ENCODE data around the gene STAT5A. TPM values are rescaled to one million over a fixed set of nuclear protein-coding genes. Genes with fewer than 3 reads are reported as not detected.
"Not testable (repeated sequence)": the region's sequence is repeated elsewhere in the genome, so short reads cannot be mapped to it uniquely, and the experiment has no call there.

The STAT5A gene
- total RNA-seq, 4 donors from 2014 or later, result 32.1 to 56.0 (median 45.6) TPM

GRCh38 chr17:42252597-42253550, 35.4 kb upstream of the STAT5A start:
- Histone ChIP-seq H3K4me1 (peaks cover 21% of the 10 kb centered on the region), H3K27ac (no peak overlapping the region), H3K9me3 (no peaks in the 10 kb centered on the region)

GRCh38 chr17:42253578-42253977, 34.7 kb upstream of the STAT5A start:
- Histone ChIP-seq H3K27me3 (no peaks in the 10 kb centered on the region), H3K4me3 (no peak overlapping the region), H3K36me3 (no peaks in the 10 kb centered on the region), H3K9me3 (no peaks in the 10 kb centered on the region), H3K4me1 (peaks cover 17% of the 10 kb centered on the region), H3K27ac (no peak overlapping the region)
- 97% methylated on average over 5 of the region's 5 CpGs for WGBS
- no peak for DNase-seq (ENCODE audit: low spot score in 2 of 2)
- no peak for TF ChIP-seq EP300 (IDR thresholded peaks at IDR 0.05)
- no peak for TF ChIP-seq CTCF (IDR thresholded peaks at IDR 0.05)
- no peak for TF ChIP-seq POLR2AphosphoS5 (IDR thresholded peaks at IDR 0.05)
- no peak for TF ChIP-seq POLR2A (IDR thresholded peaks at IDR 0.05)

More at GRCh38 chr17:42252597-42253550, 35.4 kb upstream of the STAT5A start:
- 40% methylated on average over 4 of the region's 4 CpGs for WGBS
- DNase-seq (ENCODE audit: low spot score in 2 of 2), result no peak
- Histone ChIP-seq H3K36me3 (no peaks in the 10 kb centered on the region), H3K27me3 (no peaks in the 10 kb centered on the region), H3K4me3 (no peak overlapping the region)
- TF ChIP-seq POLR2AphosphoS5 (IDR thresholded peaks at IDR 0.05), result no peak
- no peak for TF ChIP-seq CTCF (IDR thresholded peaks at IDR 0.05)
- TF ChIP-seq POLR2A (IDR thresholded peaks at IDR 0.05), result no peak
- no peak for TF ChIP-seq EP300 (IDR thresholded peaks at IDR 0.05)

GRCh38 chr17:42255445-42255844, 32.9 kb upstream of the STAT5A start:
- H3K4me1 ChIP-seq, result peaks cover 8% of the 10 kb centered on the region
- no peaks in the 10 kb centered on the region for H3K36me3 ChIP-seq
- DNase-seq (ENCODE audit: low spot score in 2 of 2), result no peak
- no peaks in the 10 kb centered on the region for H3K9me3 ChIP-seq
- no peak overlapping the region for H3K4me3 ChIP-seq
- no peak for TF ChIP-seq CTCF (IDR thresholded peaks at IDR 0.05)
- no peak for TF ChIP-seq EP300 (IDR thresholded peaks at IDR 0.05)
- TF ChIP-seq POLR2A (IDR thresholded peaks at IDR 0.05), result no peak
- no peak overlapping the region for H3K27ac ChIP-seq
- no peaks in the 10 kb centered on the region for H3K27me3 ChIP-seq
- 87% methylated on average over 8 of the region's 8 CpGs for WGBS

- no peak overlapping the region for H3K27ac ChIP-seq
- no peaks in the 10 kb centered on the region for H3K4me1 ChIP-seq
- H3K27me3 ChIP-seq, result no peaks in the 10 kb centered on the region
- H3K36me3 ChIP-seq, result no peaks in the 10 kb centered on the region
- no peak overlapping the region for H3K4me3 ChIP-seq
- 92% methylated on average over 6 of the region's 6 CpGs for WGBS
- no peak for DNase-seq (ENCODE audit: low spot score in 2 of 2)
- no peaks in the 10 kb centered on the region for H3K9me3 ChIP-seq
- TF ChIP-seq EP300 (IDR thresholded peaks at IDR 0.05), result no peak
- TF ChIP-seq POLR2A (IDR thresholded peaks at IDR 0.05), result no peak
- TF ChIP-seq POLR2AphosphoS5 (IDR thresholded peaks at IDR 0.05), result no peak
- no peak for TF ChIP-seq CTCF (IDR thresholded peaks at IDR 0.05)
Measured at GRCh38 chr17:42260318-42260717, 28.0 kb upstream of the STAT5A start.

- H3K27me3 ChIP-seq; H3K4me3 ChIP-seq; H3K27ac ChIP-seq; H3K36me3 ChIP-seq; DNase-seq (ENCODE audit: low spot score in 2 of 2); H3K9me3 ChIP-seq; H3K4me1 ChIP-seq: not testable (repeated sequence)
- WGBS, result 100% methylated on average over 3 of the region's 4 CpGs
Measured at GRCh38 chr17:42264366-42264765, 23.9 kb upstream of the STAT5A start.
